Stimulated activated CD8-positive, alpha-beta memory T cell treated with anti-CD3 and anti-CD28 coated beads, Interleukin-4, amount 100 ng/mL, for 4 hours (primary cell): Measurements from ENCODE around the gene CDCP1.
"Not testable (repeated sequence)": the region's sequence is repeated elsewhere in the genome, so short reads cannot be mapped to it uniquely, and the experiment has no call there.

Experiments
- DNase-seq, 2 donors: peaks; one replicate each; pipeline ENCODE4 v3.0.0-alpha.2; 2020; ENCODE audit warnings: low read depth in 2 of 2, low spot score in 1 of 2

CDCP1 gene

GRCh38 chr3:45170096-45170495, 23.9 kb upstream of the CDCP1 start:
- DNase-seq = no peak

GRCh38 chr3:45169125-45169904, 23.1 kb upstream of the CDCP1 start:
- DNase-seq = no peak

GRCh38 chr3:45168451-45168850, 22.3 kb upstream of the CDCP1 start:
- no peak for DNase-seq

- peak; percentile 71 to 74 for DNase-seq
These were observed 21.1 kb upstream of the CDCP1 start for GRCh38 chr3:45167011-45167911.

GRCh38 chr3:45166321-45166879, 20.2 kb upstream of the CDCP1 start:
- no peak for DNase-seq

GRCh38 chr3:45165497-45166283, 19.5 kb upstream of the CDCP1 start:
- no peak for DNase-seq

- DNase-seq = no peak
These were observed 17.9 kb upstream of the CDCP1 start for GRCh38 chr3:45164056-45164455.

- no peak for DNase-seq
These were observed 17.3 kb upstream of the CDCP1 start for GRCh38 chr3:45163481-45163880.

- DNase-seq = no peak
These were observed 8.5 kb upstream of the CDCP1 start for GRCh38 chr3:45154641-45155147.

GRCh38 chr3:45153658-45154437, 7.7 kb upstream of the CDCP1 start:
- DNase-seq = no peak

GRCh38 chr3:45152307-45152706, 6.1 kb upstream of the CDCP1 start:
- DNase-seq = no peak

- DNase-seq = no peak
These were observed 4.9 kb upstream of the CDCP1 start for GRCh38 chr3:45151100-45151499.

GRCh38 chr3:45148921-45149320, 2.7 kb upstream of the CDCP1 start:
- no peak for DNase-seq

- DNase-seq = no peak
These were observed 955 bp downstream of the CDCP1 start for GRCh38 chr3:45145223-45145622.

GRCh38 chr3:45143673-45144671, 2.2 kb downstream of the CDCP1 start:
- DNase-seq = no peak

GRCh38 chr3:45140770-45141155, 5.4 kb downstream of the CDCP1 start:
- DNase-seq = not testable (repeated sequence)

GRCh38 chr3:45140141-45140769, 5.9 kb downstream of the CDCP1 start:
- DNase-seq = no peak

GRCh38 chr3:45139372-45140140, 6.6 kb downstream of the CDCP1 start:
- DNase-seq = no peak
